GM12873 (cell line): ENCODE results near the gene PRDM2.
A peak's percentile ranks its signal among the peaks of the same experiment; 100 is the strongest.

Experiments used
- TF ChIP-seq, protein P1 (sequence below): IDR thresholded peaks from 2 replicates; pipeline ENCODE4 v1.5.1; 2012; ENCODE audit warnings: low read depth, mild to moderate bottlenecking, moderate library complexity, low read length, control low read depth; ENCODE audit not compliant: insufficient read depth; ENCODE audit errors: missing control alignments

The PRDM2 gene

GRCh38 chr1:13823126-13823880, 123.3 kb downstream of the PRDM2 start:
- TF ChIP-seq, protein P1, sequence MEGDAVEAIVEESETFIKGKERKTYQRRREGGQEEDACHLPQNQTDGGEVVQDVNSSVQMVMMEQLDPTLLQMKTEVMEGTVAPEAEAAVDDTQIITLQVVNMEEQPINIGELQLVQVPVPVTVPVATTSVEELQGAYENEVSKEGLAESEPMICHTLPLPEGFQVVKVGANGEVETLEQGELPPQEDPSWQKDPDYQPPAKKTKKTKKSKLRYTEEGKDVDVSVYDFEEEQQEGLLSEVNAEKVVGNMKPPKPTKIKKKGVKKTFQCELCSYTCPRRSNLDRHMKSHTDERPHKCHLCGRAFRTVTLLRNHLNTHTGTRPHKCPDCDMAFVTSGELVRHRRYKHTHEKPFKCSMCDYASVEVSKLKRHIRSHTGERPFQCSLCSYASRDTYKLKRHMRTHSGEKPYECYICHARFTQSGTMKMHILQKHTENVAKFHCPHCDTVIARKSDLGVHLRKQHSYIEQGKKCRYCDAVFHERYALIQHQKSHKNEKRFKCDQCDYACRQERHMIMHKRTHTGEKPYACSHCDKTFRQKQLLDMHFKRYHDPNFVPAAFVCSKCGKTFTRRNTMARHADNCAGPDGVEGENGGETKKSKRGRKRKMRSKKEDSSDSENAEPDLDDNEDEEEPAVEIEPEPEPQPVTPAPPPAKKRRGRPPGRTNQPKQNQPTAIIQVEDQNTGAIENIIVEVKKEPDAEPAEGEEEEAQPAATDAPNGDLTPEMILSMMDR, result no peak

- TF ChIP-seq, protein P1, result no peak
Observed at GRCh38 chr1:13823936-13824335, 123.9 kb downstream of the PRDM2 start.

GRCh38 chr1:13824626-13825025, 124.6 kb downstream of the PRDM2 start:
- TF ChIP-seq, protein P1, result no peak

GRCh38 chr1:13825033-13825432, 125.0 kb downstream of the PRDM2 start:
- TF ChIP-seq, protein P1, result peak; percentile 26

DNA sequence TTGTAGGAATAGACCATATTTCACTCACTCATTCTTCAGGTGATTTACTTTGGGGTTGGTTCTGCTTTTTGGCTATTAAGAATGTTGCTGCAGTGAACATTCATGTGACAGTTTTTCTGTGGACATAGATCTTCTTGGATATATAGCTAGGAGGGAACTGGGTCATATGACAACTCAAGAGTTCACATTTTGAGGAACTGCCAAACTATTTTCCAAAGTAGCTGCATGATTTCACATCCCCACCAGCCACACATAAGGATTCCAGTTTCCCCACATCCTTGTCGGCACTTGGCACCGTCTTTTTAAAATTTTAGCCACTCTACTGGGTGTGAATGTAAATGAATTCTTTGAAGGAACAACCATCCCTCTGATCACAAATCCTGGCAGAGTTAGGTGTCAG, 126.0 kb downstream of the PRDM2 start:
- TF ChIP-seq, protein P1, result no peak

DNA sequence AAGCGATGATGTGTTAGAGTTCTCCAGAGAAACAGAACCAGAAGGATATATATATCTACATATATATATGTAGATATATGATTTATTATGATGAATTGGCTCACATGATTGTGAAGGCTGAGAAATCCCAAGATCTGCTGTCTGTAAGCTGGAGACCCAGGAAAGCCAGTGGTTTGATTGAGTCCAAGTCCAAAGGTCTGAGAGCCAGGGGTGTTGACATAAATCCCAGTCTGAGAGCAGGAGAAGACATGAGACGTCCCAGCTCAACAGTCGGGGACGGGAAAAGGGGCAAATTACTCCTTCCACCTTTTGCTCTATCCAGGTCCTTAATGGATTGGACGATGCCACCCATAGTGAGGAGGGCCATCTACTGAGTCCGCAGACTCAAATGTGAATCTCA, 126.6 kb downstream of the PRDM2 start:
- TF ChIP-seq, protein P1, result no peak

GRCh38 chr1:13828454-13829151, 128.6 kb downstream of the PRDM2 start:
- TF ChIP-seq, protein P1, result peak; percentile 87
